NOMO-1 treated with DMSO at 0.1 percent for 48 hours (cell line): ENCODE results near the gene TMEM80.

ENCODE experiments used
- DNase-seq: peaks from one replicate; lab custom pipeline; 2025; ENCODE audit not compliant: unreplicated experiment; lab: John Stamatoyannopoulos, UW

Gene TMEM80

GRCh38 chr11:699116-699508 is 3.5 kb downstream of the TMEM80 start:
- DNase-seq, result no peak

GRCh38 chr11:699753-700152 is 4.1 kb downstream of the TMEM80 start:
- DNase-seq, result no peak

DNA sequence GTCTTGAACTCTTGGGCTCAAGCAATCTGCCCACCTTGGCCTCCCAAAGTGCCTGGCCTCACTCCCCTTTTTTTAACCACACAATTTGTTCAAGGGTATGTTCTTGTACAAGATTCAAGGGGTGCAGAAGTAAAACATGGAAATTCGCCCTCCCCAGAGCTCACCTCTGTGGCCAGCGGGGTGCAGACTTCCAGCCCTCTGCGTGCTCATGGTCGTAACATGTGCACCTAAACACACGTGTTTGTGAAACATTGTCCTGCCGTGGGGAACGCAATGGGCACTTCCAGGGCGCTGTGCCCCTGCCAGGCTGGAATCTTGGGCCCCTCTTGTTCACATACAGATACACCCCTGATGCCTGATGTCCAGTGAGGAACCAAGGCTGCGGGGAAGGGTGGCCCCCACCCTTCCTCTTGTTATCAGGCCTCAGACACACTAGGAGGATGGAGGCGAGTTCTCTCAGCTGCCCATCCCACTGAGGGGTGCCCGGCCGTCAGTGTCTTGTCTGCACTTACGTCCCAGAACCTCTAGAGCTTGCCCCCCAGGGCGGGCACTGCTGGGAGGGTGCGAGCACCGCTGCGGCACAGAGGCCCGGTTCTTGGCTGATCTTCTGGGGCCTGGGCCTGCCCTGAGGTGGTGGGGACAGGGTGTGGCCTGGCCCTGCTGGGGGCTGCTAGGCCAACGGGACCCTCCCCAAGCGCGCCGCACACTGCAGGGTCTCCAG is 6.3 kb downstream of the TMEM80 start:
- no peak for DNase-seq

- DNase-seq, result no peak
Measured at GRCh38 chr11:702462-703461, 7.1 kb downstream of the TMEM80 start.

- DNase-seq, result no peak
Measured at GRCh38 chr11:703506-703905, 7.9 kb downstream of the TMEM80 start.

DNA sequence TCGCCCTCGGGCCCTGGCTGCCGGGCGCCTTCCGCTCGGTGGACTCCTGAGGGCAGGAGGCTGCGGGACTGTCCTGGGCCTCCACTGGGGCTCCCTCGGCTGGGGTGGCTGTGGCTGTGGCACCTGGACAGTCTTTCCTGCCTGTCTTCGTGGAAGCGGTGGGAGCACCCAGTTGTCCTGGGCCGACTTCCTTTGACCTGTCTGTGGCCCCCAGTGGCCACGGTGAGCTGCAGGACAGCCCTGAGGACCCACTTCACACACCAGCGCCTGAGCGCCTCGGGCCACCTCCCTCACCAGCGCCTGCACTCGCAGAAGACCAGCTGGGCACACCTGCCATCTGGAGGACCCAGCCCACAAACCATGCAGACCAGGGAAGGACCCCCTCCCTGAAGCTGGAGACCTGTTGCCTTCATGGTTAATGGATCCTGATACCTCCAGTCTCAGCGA is 8.6 kb downstream of the TMEM80 start:
- DNase-seq, result no peak

DNA sequence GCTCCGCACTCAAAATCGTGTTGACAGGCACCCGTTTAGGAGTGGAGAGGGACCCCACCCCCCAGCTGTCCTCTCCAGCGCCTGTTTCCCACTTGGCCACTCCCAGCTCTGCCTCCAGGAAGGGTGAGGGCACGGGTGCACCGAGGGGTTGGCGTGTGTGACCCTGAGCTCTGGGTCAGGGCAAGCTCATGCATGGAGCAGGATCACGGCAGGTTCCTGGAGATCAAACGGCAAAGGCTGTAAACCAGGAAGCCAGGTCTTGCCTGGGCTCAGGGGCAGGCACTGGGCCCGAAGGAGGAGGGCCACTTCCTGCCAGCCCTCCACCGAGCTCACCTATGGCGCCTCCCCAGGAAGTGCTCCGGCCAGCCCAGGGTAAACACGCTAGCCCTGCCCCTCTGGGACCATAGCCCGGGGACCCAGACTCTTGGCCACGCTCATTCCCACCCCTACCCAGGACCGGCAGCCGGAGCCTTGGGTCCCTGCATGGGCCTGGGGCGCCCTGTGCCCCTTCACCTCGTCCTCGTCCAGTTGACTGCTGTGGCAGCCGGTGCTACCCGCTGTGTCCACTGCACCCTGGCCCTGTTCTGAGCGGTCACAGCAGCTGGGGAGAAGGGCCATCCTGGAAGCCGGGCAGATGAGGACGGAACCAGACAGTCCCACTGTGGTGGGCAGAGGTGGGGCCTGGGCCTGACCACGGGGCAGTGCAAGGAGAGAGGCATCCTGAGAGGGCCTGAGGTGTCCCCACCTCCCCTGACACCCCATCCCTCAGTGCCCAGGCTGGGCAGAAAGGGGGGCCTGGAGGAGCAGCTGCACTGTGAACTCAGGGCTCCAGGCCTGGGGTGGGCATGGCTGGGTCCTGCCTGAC is 9.4 kb downstream of the TMEM80 start:
- no peak for DNase-seq

DNA sequence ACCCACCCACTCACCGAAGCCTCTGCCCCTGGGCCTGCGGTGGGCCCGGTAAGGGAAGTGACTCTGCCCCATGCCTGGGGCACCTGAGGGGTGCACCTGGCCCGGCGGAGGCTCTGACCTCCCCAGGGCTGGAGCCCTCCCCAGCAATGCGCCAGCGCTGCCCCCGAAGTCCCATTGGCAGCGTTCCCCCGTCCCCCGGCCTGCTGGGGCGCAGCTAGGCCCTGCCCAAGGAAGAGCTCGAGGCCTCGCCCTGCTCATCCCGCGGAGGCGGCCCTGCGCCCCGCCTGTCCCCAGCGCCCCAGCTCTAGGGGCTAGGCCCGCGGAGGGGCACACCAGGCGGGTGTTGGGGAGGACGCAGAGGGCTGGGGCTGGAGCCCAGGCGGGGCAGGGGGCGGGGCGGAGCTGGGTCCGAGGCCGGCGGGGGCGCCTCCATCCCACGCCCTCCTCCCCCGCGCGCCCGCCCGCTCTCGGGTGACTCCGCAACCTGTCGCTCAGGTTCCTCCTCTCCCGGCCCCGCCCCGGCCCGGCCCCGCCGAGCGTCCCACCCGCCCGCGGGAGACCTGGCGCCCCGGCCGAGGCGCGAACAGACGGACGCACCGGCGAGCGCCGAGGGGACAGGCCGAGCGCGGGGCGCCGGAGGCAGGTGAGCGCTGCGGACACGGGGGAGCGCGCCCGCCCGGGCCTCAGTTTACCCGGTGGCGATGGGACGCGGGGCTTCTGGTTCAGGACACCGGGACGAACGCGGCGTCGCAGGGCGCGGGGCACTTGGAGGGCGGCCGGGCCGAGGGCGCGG is 10.2 kb downstream of the TMEM80 start, which contains the start of gene EPS8L2:
Gene EPS8L2, plus strand, starts transcription at position 586 of the 793 bp plus-strand sequence. CDS start 3,177 bp downstream, outside the sequence.
- no peak for DNase-seq

GRCh38 chr11:706439-706956 is 10.9 kb downstream of the TMEM80 start:
- no peak for DNase-seq

DNA sequence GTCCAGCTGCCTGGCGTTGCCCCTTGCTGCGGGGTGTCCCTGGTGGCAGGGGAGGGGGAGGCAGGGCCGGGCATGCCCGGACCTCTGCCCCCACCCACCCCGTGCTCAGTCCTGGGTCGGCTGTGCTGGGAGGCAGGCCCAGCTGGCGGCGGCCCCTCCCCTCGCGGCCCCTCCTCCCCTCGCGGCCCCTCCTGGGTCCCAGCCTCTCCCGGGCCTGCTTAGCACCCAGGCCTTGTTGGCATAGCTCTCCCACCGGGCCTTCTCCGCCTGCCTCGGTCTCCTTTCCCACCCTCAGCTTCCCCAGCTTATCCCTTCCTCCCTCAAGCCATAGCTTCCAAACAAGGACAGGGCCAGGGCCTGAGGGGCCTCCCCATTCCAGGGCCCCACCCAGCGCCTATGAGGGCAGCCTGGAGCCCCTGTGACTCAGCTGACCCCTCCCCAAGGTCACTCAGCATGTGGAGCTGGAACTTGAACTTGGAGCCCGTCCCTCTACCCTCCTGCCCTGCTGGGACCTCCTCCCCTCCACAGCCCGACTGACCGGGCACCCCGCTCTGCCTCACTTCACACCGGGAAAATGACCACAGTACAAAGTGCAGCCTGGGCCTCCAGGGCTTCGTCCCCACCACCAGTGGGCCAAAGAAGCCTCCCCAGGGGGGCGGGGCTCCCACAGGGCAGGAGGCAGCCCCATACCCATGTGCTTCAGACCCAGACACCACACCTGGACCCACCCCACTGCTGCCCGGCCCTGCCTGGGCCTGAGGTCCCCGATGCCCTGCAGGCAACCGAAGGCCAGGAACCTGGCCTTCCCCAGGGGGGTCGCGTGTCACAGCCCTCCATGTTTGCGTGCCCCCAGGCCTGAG is 11.6 kb downstream of the TMEM80 start:
- DNase-seq, result no peak

DNA sequence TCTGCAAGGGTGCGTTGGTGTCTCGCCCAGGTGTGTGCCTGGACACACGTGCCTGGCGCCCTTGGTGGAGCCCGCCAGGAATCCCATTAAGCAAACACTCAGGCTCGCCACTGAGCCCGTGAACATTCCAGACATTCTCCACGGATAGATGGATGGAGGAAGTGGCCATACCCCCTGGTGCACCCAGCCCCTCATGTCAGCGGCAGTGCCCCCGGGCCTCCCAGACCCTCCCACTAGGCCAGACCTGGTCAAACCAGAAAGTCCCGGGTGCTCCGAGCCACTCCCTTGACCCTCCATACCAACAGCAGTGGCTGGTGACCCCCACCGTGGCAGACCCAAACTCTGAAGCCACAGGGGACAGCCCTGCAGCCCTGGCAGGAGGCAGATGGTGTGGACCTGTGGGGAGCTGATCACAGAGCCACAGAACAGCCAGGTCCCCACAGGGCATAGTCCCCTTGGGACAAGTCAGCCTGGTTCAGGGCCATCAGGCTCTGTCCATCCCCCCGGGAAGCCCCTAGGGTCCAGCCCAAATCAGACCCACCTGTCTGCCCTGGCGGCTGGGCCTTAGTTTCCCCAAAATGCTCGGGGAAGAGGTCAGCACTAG is 12.3 kb downstream of the TMEM80 start:
- no peak for DNase-seq

- DNase-seq, result no peak
Measured at GRCh38 chr11:708511-708910, 12.9 kb downstream of the TMEM80 start.

- DNase-seq, result no peak
Measured at GRCh38 chr11:709109-709997, 13.7 kb downstream of the TMEM80 start.

DNA sequence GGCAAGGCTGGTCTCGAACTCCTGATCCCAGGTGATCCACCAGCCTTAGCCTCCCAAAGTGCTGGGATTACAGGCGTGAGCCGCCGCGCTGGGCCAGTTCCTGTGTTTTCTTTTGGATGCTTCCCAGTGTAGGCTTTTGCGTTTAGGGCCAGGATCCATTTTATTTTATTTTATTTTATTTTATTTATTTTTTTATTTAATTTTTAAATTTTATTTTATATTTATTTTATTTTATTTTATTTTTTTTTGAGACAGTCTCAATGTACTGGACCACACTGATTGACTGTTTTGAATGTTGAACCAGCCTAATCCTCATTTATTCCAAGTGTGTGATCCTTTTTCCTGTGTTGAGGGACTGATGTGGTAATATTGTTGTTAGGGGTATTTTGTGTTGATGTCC is 18.8 kb downstream of the TMEM80 start:
- DNase-seq, result no peak

GRCh38 chr11:719214-720016 is 23.8 kb downstream of the TMEM80 start:
- no peak for DNase-seq

DNA sequence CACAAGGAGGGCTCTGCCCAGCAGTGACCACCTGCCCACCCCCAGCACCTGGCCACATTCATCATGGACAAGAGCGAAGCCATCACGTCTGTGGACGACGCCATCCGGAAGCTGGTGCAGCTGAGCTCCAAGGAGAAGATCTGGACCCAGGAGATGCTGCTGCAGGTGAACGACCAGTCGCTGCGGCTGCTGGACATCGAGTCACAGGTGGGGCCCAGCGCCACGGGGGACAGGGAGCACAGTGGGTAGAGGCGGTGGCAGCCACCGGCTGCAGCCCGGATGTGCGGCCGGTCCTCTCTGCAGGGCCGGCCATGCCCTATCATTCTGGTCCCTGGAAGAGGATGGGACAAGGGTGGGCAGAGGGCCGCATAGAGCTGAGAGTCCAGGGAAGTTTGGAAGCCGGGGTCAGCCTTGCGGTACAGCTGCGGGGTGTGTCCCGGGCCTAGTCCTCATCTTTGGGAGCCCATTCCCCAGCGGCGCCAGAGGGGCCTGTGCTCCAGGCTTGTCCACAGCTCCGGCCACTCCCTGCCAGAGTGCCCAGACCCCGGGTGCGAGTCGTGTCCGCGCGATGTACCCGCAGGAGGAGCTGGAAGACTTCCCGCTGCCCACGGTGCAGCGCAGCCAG is 24.5 kb downstream of the TMEM80 start:
- no peak for DNase-seq
